HG03354 (cell line): ENCODE data around the gene PATJ.
"Not testable (repeated sequence)": the region's sequence is repeated elsewhere in the genome, so short reads cannot be mapped to it uniquely, and the experiment has no call there.

Experiments
- ATAC-seq: cut with Tn5 transposase; IDR thresholded peaks from one replicate; pipeline ENCODE4 v1.9.1; 2021; ENCODE audit warnings: mild to moderate bottlenecking; ENCODE audit not compliant: unreplicated experiment, poor library complexity, severe bottlenecking

Gene PATJ

DNA sequence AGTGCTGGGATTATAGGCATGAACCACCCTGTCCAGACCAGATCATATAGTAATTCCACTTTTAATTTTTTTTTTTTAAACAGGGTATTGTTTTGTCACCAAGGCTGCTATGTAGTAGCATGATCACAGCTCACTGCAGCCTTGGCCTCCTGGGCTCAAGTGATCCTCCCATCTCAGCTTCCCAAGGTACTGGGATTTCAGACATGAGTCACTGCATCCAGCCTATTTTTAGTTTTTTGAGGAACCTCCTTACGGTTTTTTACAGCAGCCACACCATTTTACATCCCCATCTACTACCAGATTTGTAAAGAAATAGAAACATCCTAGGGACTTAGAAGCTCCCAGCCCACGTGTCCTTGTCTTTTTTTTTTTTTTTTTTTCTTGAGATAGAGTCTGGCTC is 476.3 kb downstream of the PATJ start:
- ATAC-seq, result no peak

DNA sequence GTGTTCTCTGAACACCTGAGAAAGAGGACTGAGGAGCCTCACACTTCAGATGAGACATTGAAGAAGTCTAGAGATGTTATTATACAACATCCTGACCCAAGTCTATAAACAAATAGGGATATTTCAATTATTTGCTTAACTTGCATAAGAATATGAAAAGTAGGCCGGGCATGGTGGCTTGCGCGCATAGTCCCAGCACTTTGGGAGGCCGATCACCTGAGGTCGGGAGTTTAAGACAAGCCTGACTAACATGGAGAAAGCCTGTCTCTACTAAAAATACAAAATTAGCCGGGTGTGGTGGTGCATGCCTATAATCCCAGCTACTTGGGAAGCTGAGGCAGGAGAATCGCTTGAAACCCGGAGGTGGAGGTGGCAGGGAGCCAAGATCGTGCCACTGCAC is 478.2 kb downstream of the PATJ start:
- not testable (repeated sequence) for ATAC-seq

DNA sequence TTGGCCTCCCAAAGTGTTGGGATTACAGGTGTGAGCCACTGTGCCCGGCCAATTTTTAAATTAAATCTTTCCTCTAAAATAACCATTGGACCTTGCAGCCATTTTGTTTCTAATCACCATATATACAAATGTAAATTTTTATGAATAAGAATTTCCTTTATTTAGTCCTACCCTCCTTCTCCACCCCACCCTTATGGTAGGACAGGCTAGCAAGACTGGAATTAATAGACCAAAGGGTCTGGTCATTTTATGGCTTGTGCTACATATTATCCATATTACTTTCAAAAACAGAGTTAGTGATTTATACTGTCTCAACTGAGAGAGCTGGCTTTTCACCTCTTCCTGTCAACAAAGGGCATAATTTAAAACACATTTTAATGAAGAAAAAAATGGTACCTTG is 478.9 kb downstream of the PATJ start:
- ATAC-seq, result no peak

DNA sequence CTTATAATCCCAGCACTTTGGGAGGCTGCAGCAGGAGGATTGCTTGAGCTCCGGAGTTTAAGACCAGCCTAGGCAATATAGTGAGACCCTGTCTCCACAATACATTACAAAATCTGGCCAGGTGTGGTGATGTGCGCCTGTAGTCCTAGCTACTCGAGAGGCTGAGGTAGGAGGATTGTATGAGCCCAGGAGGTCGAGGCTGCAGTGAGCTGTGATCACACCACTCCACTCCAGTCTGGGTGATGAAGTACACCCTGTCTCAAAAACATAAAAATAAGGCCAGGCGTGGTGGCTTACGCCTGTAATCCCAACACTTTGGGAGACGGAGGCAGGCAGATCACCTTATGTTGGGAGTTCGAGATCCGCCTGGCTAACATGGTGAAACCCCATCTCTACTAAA is 480.0 kb downstream of the PATJ start:
- no peak for ATAC-seq

DNA sequence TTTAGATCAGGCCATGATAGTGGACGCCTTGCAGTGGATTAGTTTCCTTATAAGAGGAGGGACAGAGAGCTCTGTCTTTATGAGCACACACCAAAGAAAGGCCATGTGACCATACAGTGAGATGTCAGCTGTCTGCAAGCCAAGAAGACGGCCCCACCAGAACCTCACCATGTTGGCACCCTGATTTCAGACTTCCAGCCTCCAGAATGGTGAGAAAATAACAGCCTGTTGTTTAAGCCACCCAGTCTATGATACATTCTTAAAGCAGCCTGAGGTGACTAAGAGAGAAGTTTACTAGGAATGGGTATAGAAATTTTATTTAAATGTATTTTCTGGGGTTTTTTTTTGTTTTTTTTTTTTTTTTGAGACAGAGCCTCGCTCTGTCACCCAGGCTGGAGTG is 481.9 kb downstream of the PATJ start:
- ATAC-seq, result no peak

DNA sequence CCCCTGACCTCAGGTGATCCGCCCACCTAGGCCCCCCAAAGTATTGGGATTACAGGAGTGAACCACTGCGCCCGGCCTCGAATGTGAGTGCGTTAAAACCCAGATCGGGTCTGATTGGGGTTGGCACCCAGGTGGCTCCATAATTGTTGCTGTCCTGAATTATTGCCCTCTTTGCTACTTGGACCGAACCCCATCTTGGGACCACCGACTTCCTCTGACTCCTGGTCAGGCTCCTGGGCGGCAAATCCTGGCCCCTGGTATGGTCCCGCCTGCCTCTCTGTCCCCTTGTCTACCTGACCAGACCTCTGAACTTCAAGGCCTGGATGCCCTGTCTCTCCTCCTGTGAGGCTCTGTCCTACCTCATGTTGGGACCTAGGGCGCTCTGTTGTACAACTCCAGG is 485.2 kb downstream of the PATJ start:
- ATAC-seq, result no peak
